ENCODE data around the gene RPP21.

GRCh38 chr6:30360139-30360538, 15.2 kb downstream of the RPP21 start:
- TF ChIP-seq CTCF (IDR thresholded peaks at IDR 0.05) (no peak), POLR2AphosphoS5 (IDR thresholded peaks at IDR 0.05) (no peak), POLR2A (IDR thresholded peaks at IDR 0.05) (no peak), EP300 (IDR thresholded peaks at IDR 0.05; ENCODE audit: low read depth) (no peak)

Data from transverse colon (tissue), 4 donors.